Stimulated activated CD4-positive, alpha-beta T cell treated with anti-CD3 and anti-CD28 coated beads, Interleukin-12 subunit alpha, Interleukin-12 subunit beta, amount 100 ng/mL, for 48 hours (primary cell): Measurements from ENCODE around the gene SRRD.
"Not testable (repeated sequence)": the region's sequence is repeated elsewhere in the genome, so short reads cannot be mapped to it uniquely, and the experiment has no call there.

ENCODE experiments used
- DNase-seq, 3 donors: peaks; one replicate each; pipeline ENCODE4 v3.0.0-alpha.2; 2020; ENCODE audit warnings: low read depth in 2 of 3, low spot score in 1 of 3

SRRD gene

DNA sequence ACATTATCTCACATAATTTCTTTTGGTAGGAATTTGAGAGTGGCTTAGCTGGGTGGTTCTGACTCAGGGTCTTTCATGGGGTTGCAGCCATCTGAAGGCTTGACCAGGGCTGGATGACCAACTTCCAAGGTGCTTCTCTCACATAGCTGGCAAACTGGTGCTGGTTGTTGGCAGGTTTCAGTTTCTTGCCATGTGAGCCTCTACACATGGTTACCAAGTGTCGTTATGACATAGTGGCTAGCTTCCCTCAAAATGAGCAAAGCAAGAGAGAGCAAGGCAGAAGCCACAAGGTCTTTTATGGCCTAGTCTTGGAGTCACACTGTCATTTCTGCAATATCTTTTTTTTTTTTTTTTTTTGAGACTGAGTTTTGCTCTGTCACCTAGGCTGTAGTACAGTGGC, 32.8 kb downstream of the SRRD start:
- no peak for DNase-seq

DNA sequence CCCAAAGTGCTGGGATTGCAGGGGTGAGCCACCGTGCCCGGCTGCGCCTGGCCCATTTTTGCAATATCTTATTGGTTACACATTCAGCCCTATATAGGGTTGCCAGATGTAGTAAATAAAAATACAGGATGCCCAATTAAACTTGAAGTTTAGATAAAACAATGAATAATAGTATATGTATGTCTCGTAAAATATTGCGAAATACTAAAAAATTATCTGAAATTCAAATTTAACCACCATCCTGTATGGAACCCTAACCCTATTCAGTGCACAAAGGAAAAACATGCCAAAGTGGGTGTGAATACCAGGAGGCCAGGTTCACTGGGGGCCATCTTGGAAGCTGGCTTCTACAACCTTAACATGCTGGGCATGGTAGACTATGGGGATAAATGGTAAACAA, 33.8 kb downstream of the SRRD start:
- DNase-seq: no peak

DNA sequence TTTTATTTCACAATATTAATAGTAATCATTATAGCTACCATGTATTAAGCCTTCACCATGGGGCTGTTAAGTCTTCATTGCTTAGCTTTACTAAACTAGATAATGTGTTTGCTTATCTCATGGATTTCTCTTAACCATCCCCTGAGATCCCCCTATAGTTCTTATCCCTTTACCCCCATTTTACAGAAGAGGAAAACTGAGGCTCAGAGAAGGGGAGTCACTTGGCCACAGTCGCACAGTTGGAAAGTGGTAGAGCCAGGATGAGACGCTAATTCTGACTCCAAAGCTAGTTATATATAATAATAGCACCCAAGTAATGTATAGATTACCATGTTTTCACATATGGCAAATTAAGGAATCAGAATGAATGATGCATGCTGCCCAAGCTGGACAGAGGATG, 38.3 kb downstream of the SRRD start:
- DNase-seq: no peak

DNA sequence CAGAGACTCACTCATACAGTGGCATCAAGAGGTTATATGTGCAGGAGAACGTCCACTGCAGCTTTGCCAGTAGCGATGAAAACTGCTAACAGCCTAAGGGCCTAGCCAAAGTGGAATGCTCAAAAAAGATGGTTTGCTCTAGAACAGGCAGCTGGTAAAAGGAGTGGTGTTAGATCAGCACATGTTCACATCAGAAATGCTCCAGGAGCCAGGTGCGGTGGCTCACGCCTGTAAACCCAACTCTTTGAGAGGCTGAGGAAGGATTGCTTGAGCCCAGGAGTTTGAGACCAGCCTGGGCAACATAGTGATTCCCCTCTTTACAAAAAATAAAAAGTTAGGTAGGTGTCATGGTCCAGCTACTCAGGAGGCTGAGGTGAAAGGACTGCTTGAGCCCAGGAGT, 38.9 kb downstream of the SRRD start:
- DNase-seq: no peak

DNA sequence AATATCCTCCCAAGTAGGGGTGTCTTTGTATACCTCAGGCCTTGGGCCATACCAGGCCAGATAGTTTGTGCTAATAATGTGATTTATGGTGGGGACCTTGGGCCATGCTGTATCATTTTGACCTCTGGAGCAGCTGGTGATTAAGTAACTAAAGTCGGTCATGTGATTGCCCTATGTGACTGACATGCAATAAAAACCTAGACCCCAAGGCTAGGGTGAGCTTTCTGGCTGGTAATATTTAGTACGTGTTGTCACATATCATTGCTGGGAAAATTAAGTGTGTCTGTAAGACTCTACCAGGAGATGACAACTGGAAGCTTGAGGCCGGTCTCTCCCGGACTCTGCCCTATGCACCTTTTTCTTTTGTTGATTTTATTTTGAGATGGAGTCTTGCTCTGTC, 41.2 kb downstream of the SRRD start:
- no peak for DNase-seq

DNA sequence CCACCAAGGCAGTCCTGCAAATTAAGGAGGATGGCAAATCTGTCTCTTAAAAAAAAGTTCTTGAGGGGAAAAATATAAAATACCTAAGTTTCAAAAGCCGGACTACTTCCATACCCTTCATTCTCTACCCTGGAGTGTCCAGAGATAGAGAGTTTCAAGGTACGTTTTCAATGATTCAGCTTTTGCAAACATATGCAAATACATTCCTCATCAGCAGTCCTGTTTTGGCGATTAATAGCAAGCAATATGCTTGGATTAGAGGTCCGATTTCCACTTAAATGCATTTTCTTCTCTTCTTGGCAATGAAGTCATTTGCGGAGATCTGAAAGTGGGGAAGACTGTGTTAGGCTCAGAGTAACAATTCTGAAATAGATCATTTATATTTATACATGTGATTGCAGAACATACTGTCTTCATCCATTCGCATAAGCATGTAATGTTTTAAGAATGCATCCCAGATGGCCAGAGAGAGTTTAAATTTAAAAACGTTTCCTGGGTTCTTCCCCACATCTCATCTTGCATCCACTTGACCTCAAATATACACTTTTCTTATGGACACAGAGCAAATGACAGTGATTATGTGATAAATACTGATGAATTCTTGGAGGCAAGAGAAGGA, 42.4 kb downstream of the SRRD start:
- DNase-seq: no peak

DNA sequence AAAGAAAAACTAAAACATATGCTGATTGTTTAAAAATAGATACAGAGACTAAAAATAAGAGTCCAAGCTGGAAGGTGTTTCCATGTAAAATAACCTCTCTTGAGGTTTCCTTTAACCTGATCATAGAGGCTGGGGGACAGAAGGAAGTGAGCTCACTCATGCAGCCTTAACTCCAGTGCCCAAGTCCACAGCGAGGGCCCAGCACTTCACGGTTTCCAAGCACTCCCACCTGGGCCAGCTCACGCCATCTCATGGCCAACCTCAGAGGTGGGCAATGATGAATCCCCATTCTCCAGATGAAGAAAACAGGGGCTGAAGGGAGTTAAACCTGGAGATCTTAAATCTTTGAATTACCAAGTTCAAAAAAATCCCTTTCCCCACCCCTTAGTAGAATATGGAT, 43.5 kb downstream of the SRRD start:
- no peak for DNase-seq

DNA sequence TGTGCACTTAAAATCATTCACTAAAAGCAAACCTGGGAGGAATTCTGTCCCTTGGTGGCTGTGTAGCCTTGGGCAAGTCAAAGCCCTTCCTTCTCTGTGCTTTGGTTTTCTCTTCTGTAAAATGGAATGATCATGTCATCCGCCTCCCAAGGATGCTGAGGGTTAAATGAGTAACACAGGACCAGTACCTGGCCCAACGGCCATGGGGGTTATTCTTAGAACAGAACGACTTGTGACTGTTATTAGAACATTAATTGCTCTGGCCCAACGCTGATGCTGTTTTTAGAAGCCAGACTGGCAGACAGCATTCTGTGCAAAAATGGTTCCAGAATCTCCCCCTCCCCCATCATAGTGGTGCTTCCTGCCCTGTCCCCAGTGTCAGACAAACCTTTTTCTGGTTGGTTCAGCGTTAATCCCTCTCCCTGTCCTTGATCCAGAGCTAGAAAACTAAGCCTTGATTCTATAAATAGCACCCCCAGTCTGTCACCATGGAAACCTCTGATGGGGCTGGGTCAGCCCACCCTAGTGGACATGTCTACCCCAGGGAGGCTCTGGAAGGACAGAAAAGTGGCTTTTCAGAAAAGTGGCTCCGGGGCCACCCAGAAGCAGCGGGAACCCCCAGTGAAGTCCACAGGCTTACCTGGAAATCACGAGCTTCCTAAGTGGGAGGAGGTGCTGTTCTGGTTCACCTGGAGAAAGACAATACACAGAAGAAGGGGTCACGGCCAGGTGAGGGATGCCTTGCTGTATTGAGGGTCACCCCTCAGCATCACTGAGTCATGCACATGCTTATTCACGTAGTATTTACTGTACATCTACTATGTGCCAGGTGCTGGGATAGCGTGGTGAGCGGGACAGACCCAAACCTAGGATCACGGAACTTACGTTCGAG, 44.1 kb downstream of the SRRD start:
- DNase-seq: no peak

DNA sequence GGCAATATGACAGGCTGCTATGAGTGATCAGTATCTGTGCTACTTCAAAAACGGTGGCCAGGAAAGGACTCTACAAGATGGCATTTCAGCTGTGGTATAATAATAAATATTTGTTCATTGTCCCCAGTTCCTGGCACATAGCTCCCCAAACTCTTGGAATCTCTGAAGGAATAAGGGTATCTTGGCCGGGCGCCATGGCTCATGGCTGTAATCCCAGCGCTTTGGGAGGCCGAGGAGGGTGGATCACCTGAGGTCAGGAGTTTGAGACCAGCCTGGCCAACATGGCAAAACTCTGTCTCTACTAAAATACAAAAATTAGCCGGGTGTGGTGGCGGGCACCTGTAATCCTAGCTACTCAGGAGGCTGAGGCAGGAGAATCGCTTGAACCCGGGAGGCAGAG, 44.8 kb downstream of the SRRD start:
- DNase-seq: not testable (repeated sequence)

DNA sequence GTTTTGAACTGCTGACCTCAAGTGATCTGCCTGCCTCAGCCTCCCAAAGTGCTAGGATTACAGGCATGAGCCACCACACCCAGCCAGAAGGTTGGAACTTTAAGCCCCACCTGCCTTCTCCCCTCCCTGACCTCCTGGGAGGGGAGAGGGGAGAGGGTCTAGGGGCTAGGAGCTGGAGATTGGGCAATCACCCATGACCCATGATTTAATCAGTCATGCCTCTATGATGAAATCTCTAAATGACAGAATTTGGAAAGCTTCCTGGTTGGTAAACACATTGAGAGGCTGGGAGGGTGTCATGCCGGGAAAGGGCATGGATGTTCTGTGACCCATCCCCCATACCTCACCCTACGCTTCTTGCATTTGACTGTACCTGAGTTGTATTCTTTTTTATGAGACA, 45.7 kb downstream of the SRRD start:
- no peak for DNase-seq

DNA sequence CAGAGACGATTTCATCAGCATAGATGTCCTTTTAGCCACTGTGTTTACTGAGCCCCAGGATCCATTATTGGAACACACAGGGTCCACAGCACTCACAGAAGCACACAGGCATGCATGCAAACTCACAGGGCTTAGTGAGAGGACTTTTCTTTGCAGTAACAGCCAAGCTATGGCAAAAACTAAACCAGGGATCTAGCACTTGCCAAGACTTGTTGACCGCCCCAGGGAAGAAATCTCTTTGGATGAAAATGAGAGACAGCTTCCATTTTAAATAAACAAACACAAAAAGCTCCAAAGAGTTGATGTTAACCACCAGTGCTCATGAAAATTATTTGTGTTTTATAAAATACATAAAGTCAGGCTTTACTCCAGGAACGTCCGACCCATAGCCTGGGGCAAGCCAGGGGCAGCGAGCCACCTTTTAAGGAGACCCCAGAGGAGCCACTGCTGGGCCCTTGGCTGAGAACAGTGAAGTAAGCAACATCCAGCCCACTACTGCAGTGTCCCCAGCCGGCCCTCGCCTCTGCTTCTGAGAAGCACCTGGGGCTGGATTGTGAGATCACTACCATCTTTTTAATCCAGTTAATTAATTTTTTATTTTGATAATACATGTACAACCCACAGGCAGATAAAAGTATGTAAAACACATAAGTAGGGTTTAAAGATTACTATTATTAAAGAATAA, 50.6 kb downstream of the SRRD start:
- no peak for DNase-seq

DNA sequence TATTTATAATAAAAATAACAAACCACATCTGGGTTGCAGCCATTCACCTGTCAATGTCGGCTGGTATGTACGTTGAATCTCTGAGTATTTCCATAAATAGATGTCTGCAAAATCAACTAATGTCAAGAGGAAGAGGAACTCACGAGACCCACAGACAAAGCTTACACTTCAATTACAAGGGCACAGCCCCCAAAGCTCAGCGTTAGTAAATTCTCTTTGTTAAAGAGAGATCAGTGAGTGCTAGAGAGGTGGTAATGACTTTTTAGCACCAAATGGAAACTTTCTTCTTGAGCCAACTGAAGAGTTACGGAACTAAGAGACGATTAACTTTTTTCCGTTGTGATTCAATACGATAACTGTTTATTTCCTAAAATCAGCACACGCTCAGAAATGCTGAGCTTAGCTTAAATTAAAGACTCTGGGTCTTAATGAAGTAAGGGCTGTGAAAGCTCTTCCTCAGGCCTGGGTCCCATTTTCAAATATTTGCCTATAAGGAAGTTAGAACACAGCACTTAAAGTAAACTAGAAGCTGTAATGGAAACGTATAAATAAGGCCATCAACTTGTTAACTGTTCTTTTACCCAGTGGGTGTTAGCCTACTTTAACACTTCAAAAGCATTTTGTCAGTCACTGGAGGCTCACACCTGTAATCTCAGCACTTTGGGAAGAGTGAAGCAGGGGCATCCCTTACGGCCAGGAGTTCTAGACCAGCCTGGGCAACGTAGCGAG, 51.4 kb downstream of the SRRD start:
- no peak for DNase-seq

DNA sequence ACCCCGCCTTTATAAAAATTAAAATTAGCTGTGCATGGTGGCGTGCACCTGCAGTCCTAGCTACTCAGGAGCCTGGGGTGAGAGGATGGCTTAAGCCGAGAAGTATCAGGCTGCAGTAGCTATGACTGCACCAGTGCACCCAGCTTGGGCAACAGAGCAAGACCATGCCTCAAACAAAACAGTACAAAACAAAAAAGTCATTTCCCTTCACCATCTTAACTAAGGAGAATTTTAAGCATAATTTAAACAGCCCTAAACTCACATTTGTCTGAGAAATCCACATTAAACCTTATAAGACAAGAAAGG, 51.9 kb downstream of the SRRD start:
- no peak for DNase-seq

DNA sequence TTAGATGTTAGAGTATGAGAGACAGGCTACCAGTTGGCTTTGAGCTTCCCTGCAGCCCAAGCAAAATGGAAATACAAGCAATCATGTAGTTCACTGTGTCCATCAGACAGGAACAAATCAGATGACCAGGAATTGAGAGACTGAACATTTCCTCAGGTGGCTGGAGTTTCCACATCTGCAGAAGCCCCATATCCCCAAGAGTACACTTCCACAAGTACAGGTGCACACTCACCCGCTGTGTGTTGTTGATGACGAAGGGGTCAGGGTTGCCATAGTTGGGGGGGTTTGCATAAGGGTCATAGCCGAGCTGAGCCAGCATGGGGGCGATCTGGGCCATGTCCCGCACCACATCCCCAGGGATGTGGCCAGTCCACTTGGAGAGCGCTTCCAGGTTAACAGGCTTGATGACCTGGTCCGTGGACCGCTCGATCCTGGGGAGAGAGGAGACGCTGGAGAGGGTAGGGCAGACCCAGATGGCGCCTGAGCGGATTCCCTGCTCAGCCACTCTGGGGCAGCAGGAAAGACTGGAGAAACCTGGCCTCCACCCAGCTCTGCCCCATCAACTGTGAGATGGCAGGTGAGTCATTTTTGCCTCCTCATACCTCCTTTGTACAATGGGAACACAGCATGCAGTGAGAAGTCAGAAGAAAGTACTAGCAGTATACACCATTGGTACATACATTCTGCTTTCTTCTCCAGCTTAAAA, 52.5 kb downstream of the SRRD start:
- no peak for DNase-seq

DNA sequence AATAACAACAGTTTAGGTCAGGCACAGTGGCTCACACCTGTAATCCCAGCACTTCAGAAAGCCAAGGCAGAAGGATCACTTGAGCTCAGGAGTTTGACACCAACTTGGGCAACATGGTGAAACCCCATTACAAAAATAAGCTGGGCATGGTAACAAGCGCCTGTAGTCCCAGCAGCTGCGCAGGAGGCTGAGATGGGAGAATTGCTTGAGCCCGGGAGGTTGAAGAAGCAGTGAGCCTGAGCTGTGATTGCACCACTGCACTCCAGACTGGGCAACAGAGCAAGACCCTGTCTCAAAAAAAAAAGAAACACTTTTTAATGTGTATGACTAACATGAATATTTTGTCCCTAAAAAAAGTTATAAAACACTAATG, 53.1 kb downstream of the SRRD start:
- DNase-seq: no peak

DNA sequence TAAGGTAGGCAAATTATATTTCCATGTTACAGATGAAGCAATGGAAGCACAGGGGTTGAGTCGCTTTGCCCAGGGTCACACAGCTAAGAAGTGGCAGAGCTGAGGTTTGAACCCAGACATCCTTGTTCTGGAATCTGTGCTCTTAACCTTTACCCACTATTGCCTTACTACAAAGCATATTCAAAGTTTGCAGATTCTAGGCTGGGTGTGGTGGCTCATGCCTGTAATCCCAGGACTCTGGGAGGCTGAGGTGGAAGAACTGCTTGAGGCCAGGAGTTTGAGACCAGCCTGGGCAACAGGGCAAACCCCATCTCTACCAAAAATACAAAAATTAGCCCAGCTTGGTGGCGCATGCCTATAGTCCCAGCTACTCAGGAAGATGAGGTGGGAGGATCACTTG, 56.4 kb downstream of the SRRD start:
- no peak for DNase-seq

DNA sequence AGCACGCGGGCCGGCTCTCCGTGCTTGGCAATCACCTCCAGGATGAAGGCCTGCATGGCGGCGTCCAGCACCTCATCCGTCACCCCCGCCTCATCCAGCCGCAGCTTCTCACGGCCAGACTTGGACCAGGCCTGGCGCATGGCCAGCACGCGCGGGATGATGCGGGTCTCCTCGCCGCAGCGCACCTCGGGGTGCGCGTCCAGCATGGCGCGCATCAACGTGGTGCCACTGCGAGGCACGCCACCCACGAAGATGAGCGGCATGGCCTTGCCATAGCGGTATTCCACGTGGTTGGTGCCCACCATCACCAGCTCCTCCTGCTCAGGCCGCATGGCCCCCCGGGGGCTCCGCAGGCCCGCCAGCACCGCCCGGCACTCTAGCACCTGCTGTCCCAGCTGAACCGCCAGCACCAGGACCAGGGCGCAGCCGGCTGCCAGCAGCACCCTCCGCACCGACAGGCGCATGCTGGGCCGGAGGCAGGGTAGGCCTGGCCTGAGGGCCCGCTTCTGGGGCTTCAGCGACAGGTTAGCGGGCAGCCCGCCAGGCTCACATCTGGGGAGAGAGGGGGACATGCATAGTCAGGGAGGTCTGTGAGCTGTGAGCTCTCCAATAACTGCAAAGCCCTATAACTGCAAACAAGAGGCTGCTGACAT, 57.6 kb downstream of the SRRD start:
- DNase-seq: no peak

DNA sequence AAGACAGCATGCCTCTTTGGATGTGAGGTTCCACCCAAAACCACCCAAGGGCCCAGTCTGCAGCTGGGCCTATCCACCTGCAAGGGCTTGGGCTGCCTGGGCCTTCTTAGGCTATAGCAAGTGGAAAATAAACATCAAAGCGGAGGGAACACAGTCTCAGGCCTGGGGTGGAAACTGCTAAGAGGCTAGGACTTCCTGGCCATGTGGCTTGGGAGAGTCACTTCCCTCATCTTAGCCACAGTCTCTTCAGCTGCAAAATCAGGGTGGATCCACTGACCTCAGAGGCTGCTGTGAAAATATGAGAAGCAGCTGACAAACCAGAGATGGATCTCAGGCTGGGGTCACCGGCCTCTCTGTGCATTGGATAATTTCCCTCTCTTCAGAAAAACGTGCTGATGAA, 59.2 kb downstream of the SRRD start:
- DNase-seq: no peak
